Iris pigment epithelial cell (primary cell): ENCODE data around the gene SEPTIN6.

Experiments
- DNase-seq: peaks from one replicate; pipeline ENCODE4 v3.0.0-alpha.2; 2011; ENCODE audit warnings: low read depth

SEPTIN6 gene

GRCh38 chrX:119693040-119693995, at the start of gene SEPTIN6:
Gene SEPTIN6 (minus strand): TSS chrX:119693168. CDS start chrX:119693105, 63 bp downstream.
- peak; percentile 70 for DNase-seq

DNA sequence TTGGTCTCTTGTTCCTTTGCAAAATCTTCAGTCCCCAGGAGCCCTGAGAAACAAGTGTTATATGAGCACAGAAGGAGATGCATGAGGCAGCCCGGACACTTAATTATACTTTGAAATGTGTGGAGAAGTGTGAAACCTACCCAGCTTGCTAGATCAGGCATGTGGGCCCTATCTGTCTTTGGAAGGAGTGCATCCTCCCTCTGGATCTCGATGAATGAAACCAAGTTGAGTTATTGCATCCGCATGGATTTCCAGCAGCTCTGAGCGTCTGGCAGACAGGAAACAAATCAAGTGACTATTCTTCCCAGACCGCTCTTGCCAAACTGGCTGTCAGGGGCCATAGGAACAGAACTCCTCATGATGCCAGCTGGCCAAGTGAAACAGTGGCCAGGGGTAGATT, 45.8 kb upstream of the SEPTIN6 start:
- DNase-seq = no peak

- no peak for DNase-seq
Observed at GRCh38 chrX:119736206-119736764, 43.3 kb upstream of the SEPTIN6 start.

DNA sequence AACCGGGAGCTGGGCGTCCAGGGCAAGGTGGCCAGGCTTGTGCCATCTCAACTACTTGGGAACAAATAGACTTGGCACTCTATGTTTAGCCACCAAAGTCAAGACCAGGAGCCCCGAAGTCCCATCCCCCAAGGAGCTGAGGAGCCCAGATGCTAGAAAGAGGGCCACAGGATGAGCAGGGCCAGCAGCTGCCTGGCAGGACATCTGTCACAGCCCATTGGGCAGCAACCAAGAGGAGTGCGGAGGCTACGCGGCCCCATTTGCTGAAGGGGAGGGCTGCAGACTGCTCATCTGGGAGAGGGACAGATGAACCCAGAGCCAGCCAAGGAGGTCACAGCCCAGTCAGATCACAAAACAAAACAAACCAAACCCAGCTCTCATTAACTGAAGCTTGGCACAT, 42.5 kb upstream of the SEPTIN6 start:
- no peak for DNase-seq

GRCh38 chrX:119734897-119735339, 42.0 kb upstream of the SEPTIN6 start:
- DNase-seq = no peak

- DNase-seq = peak; percentile 78
Observed at GRCh38 chrX:119729408-119730201, 36.6 kb upstream of the SEPTIN6 start.

- no peak for DNase-seq
Observed at GRCh38 chrX:119728487-119728886, 35.5 kb upstream of the SEPTIN6 start.

DNA sequence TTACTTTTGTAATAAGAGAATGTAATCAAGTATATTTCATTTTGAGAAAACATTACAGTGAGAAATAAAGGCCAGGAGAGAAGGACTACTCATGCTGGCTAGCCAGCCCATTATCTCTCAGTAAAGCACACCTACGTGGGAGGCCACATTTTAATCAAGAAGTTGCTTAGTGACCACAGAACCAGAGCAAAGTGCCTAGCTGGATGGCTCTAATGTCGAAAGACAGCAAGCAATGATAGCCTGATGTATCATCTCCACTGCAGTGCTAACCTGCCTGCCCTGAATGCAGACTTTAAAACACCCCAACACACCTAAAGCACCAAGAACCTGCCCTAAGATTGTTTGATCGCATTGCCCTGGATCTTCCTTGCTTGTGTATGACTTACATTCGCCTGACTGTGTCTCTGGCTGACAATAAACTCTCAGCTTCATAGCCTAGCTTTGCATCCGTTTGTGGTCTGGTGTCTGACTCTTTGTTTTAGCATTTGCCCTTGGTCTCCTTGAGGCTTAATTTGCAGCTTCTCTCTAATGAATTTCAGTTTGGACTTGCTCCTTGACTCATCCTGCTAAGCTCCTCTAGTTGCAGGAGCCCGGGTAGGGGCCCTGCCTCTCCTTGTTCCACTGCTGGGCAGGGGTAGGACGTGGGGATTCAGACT, 34.1 kb upstream of the SEPTIN6 start:
- peak; percentile 20 for DNase-seq

DNA sequence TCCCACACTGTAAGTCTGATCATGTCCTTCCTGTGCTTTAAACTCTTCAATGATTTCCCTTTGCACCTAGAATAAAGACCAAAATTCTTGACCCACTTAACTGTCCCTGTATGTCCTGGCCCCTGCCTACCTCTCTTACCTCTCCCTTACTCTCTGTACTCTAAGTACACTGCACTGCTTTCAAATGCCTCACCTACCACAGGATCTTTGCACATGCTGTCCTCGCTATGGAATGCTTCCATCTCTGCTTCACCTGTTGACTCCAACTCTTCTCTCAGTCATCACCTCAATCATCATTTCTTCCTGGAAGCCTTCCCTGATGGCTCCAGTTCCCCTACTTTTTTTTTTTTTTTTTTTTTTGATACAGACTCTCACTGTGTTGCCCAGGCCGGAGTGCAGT, 29.0 kb upstream of the SEPTIN6 start:
- DNase-seq = no peak

DNA sequence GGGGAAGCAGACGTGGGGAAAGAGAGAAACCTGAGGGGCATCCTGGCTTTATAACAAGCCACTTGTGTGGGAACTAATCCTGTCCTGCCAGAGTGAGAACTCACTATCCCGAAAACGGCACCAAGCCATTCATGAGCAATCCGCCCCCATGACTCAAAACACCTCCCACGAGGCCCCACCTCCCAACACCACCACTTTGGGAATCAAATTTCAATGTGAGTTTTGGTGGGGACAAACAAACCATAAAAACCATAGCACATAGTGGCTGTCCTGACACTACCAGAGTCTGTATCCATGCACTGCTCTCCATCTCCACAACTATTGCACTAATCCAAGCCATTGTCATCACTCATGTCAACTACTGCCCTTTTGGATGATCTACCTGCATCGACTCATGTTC, 28.5 kb upstream of the SEPTIN6 start:
- no peak for DNase-seq

GRCh38 chrX:119709630-119710029, 16.7 kb upstream of the SEPTIN6 start:
- DNase-seq = no peak

DNA sequence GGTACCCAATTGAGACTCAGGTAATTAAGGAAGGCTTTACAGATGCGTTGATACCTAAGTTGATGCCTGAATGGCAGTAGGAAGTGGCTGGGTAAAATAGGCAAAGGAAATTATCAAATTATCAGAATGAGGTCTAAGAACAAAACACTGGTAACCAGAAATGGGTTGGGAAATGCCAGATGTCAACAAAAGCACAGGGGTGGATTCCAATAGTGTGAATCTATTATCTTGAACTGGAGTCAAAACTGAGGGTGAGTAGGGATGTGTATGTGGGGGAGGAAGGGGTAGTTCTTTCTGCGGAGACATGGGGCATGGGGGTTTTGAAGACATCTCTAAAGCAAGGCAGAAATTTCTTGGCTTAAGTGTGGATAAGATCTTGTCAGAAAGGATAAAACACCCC, 16.0 kb upstream of the SEPTIN6 start:
- peak; percentile 62 for DNase-seq

DNA sequence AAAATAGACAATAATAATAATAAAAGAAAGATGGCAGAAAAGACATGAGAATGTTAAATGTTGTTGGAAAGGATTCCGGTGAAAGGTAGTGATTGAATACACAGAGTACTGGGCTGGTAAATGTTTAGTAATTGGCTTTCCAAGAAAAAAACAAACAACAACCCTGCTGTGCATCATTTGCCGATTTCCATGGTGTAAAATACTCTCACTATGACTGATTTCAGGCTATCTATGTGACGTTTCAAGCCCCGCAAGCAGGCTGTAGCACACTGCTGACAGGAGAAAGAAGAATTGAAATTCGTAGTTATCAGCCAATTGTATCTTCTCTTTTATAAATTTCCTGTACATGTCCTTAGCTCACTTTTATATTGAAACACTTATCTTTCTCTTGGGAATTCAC, 13.6 kb upstream of the SEPTIN6 start:
- no peak for DNase-seq

GRCh38 chrX:119698845-119699244, 5.9 kb upstream of the SEPTIN6 start:
- DNase-seq = peak; percentile 66

- no peak for DNase-seq
Observed at GRCh38 chrX:119696251-119696890, 3.4 kb upstream of the SEPTIN6 start.

- no peak for DNase-seq
Observed at GRCh38 chrX:119695535-119696050, 2.6 kb upstream of the SEPTIN6 start.

DNA sequence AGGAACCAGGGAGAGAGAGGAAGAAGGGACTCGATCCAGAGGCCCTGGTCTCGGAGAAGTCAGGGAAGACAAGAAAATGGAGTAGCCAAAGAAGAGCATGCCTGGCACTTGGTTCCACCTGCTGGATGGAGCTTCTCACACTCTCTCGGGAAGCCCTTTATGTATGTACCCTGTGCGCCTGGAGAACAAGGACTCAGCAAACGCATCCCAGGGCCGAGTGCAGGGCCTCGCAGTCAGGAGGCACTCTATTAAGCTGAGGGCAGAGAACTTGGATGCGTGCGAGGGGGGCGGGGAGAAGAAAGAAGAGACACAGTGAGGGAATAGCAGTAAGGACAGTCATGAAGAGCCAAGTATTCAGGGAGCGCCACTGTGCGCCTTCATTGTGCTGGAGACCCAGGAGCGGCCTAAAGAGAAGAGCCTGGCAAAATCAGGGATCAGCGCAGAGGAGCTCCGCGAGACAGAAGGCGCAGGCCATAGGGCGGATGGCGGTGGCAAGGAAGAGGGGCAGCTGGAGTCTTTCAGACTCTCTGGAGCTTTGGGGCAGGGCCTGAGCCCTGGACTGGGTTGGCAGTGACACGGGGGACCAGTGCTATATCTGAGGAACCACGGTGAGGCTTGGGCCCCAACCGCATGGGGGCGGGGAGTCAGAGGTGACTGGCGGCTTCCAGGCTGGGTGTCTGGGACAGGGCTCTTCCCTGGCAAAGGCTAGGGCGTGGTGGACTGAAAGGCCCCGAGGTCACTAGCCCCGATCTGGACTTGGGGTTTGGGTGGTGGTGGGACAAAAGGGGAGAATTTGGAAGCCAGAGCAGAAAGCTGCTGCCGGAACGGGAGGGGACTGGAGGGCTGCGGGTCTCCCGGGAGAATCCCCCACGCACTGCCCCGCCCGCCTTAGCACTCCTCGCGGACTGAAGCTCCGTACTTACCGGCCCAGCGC, 1.9 kb upstream of the SEPTIN6 start:
- no peak for DNase-seq

GRCh38 chrX:119693996-119694451, 1.1 kb upstream of the SEPTIN6 start:
- no peak for DNase-seq

DNA sequence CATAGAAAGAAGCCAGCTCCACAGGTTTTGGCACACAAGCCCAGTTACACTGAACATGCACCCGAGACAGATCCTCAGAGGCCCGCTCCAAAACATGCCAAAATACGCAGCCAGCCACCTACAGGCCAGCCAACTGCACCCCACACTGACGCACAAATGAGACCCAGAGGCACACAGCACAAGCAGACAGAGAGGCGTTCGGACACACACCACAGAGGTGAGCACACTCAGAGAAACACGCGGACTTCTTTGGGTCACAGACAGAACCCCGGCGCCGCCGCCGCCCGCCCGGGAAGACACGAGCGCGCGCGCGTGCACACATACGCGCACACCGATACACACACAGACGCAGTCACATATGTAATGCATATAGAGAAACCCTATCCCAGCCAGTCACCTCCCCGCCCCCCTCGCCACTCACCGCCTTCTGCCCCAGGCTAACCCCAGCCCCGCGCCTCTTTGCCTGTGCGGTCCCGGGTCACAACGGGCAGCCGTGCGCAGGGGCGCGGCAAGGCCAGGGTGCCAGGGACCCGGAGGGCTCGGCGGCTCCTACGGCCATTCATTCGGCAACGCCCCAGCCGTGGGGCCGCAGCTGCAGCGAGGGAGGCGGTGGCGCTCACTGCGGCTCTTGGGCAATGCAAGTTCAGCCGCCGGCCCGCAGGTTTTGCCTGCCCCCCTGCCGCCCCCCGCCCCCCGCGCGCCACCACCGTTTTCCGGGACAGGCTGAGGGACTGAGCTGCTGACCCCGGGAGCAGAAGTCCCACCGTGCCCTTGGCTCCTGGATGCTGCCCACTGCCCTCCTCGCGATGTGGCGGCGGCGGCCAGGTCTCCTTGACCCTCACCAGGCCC, 553 bp downstream of the SEPTIN6 start:
- DNase-seq = no peak
